HCT116 (cell line): Measurements from ENCODE around the gene AMOT. TPM values are rescaled to one million over a fixed set of nuclear protein-coding genes. Genes with fewer than 3 reads are reported as not detected.

Experiments used
- ATAC-seq: fragments of 200-7000 bp; cut with Tn5 transposase; 2 replicates; pipeline ENCODE4 v1.9.1; 2020; ENCODE audit warnings: mild to moderate bottlenecking, moderate library complexity
- BruUV-seq: library from RNA; stranded (reverse); fragments of 400-500 nt; replicated peaks from 2 replicates; lab custom pipeline; 2021; lab: Mats Ljungman, UMichigan
- CTCF ChIA-PET: fragments of 300-600 bp; sonication (Branson Sonifier 250); formaldehyde crosslinking; loops from one replicate; lab custom pipeline; 2021; ENCODE audit warnings: antibody characterized with exemption; lab: Charles Lee
- POLR2A ChIA-PET: fragments of 300-600, 350-600 bp; sonication (Branson Sonifier 250); formaldehyde crosslinking; loops from one replicate; lab custom pipeline; 2021; ENCODE audit warnings: antibody characterized with exemption; lab: Charles Lee
- RAD21 ChIA-PET, 2 experiments: fragments of 300-600 bp; sonication (Branson Sonifier 250); formaldehyde crosslinking; loops; one replicate each; lab custom pipeline; 2023; ENCODE audit warnings: low total read pairs in 2 of 2; ENCODE audit not compliant: uncharacterized antibody in 2 of 2, unreplicated experiment in 2 of 2, low non-redundant PET in 1 of 2; lab: Charles Lee
- DNase-seq: peaks from one replicate; pipeline ENCODE4 v3.0.0-alpha.2; 2010; ENCODE audit warnings: low read depth, low spot score
- H2AFZ ChIP-seq: fragments of 200-600 bp; shearing (Covaris generic), sonication (generic); 2 replicates; pipeline ENCODE4 v1.6.1; 2017; ENCODE audit warnings: low read depth, mixed run types, mixed read lengths, antibody characterized with exemption, low read length; ENCODE audit not compliant: poor library complexity, severe bottlenecking
- H3K27ac ChIP-seq: 2 replicates; pipeline ENCODE4 v1.5.1; 2012; ENCODE audit warnings: low read depth, low read length
- H3K27me3 ChIP-seq: fragments of 200-600 bp; sonication (generic); 2 replicates; pipeline ENCODE4 v1.6.1; 2016; ENCODE audit warnings: mixed run types, low read length, mixed read lengths; ENCODE audit not compliant: insufficient read depth
- H3K36me3 ChIP-seq, 2 experiments: fragments of 200-500 bp in 1 of 2; fragments of 200-600 bp in 1 of 2; sonication (Bioruptor generic) in 1 of 2; sonication (generic) in 1 of 2; 2 replicates each; pipeline versions ENCODE4 v1.5.1 to v1.6.1; 2014 to 2016; ENCODE audit warnings: low read length in 2 of 2, inconsistent platforms in 1 of 2, mixed read lengths in 1 of 2, mixed run types in 1 of 2; ENCODE audit not compliant: insufficient read depth in 2 of 2, control insufficient read depth in 1 of 2
- H3K4me1 ChIP-seq, 2 experiments: fragments of 200-600 bp in 1 of 2; sonication (generic) in 1 of 2; 2 replicates each; pipeline versions ENCODE4 v1.5.1 to v1.6.1; 2012 to 2017; ENCODE audit warnings: low read length in 2 of 2, inconsistent platforms in 1 of 2, mild to moderate bottlenecking in 1 of 2, mixed read lengths in 1 of 2, mixed run types in 1 of 2, moderate library complexity in 1 of 2; ENCODE audit not compliant: insufficient read depth in 2 of 2, control insufficient read depth in 1 of 2
- H3K4me2 ChIP-seq: fragments of 200-600 bp; sonication (generic); 2 replicates; pipeline ENCODE4 v1.6.1; 2017; ENCODE audit warnings: mixed run types, low read length, mixed read lengths
- H3K4me3 ChIP-seq, 2 experiments: fragments of 200-600 bp in 1 of 2; sonication (generic) in 1 of 2; replicated peaks in 1 of 2; 2 replicates each; pipeline ENCODE4 v1.5.1; 2011 to 2016; ENCODE audit warnings: low read length in 2 of 2, control low read depth in 1 of 2, low read depth in 1 of 2, mild to moderate bottlenecking in 1 of 2, mixed read lengths in 1 of 2, mixed run types in 1 of 2
- H3K79me2 ChIP-seq: fragments of 200-600 bp; sonication (generic); 2 replicates; pipeline ENCODE4 v1.6.1; 2017; ENCODE audit warnings: mild to moderate bottlenecking, mixed run types, low read length, moderate library complexity, mixed read lengths; ENCODE audit not compliant: insufficient read depth
- H3K9ac ChIP-seq: fragments of 200-600 bp; sonication (generic); 2 replicates; pipeline ENCODE4 v1.6.1; 2016; ENCODE audit warnings: low read length, mixed read lengths
- H3K9me2 ChIP-seq: fragments of 200-600 bp; sonication (generic), shearing (Covaris generic); 2 replicates; pipeline ENCODE4 v1.6.1; 2017; ENCODE audit warnings: mixed run types, mild to moderate bottlenecking, moderate library complexity; ENCODE audit not compliant: insufficient read depth
- H3K9me3 ChIP-seq, 2 experiments: fragments of 200-500 bp in 1 of 2; fragments of 200-600 bp in 1 of 2; sonication (Bioruptor generic) in 1 of 2; sonication (generic) in 1 of 2; 2 replicates each; pipeline ENCODE4 v1.6.1; 2014 to 2017; ENCODE audit warnings: low read length in 2 of 2, mixed read lengths in 2 of 2, inconsistent platforms in 1 of 2, low read depth in 1 of 2, mild to moderate bottlenecking in 1 of 2, mixed run types in 1 of 2, moderate library complexity in 1 of 2; ENCODE audit not compliant: control insufficient read depth in 1 of 2, insufficient read depth in 1 of 2
- H4K20me1 ChIP-seq: fragments of 200-600 bp; sonication (generic), shearing (Covaris generic); 2 replicates; pipeline ENCODE4 v1.6.1; 2017; ENCODE audit warnings: mixed run types, mild to moderate bottlenecking, moderate library complexity; ENCODE audit not compliant: insufficient read depth
- ATF3 ChIP-seq: IDR thresholded peaks from 2 replicates; pipeline ENCODE4 v1.6.1; 2012
- CBX3 ChIP-seq: IDR thresholded peaks from 2 replicates; pipeline ENCODE4 v1.6.1; 2012; ENCODE audit warnings: low read depth
- EGR1 ChIP-seq: IDR thresholded peaks from 2 replicates; pipeline ENCODE4 v1.6.1; 2012; ENCODE audit warnings: low read depth
- JUND ChIP-seq: IDR thresholded peaks from 2 replicates; pipeline ENCODE4 v1.6.1; 2012
- MAX ChIP-seq: IDR thresholded peaks from 2 replicates; pipeline ENCODE4 v1.6.1; 2012
- REST ChIP-seq: IDR thresholded peaks from 2 replicates; pipeline ENCODE4 v1.6.1; 2012; ENCODE audit warnings: low read depth
- SRF ChIP-seq: IDR thresholded peaks from 2 replicates; pipeline ENCODE4 v1.6.1; 2012; ENCODE audit warnings: low read depth
- TCF7L2 ChIP-seq: IDR thresholded peaks from 2 replicates; pipeline ENCODE4 v1.7.0; 2011; ENCODE audit warnings: borderline replicate concordance, inconsistent platforms; ENCODE audit not compliant: insufficient read depth, insufficient read length; ENCODE audit errors: extremely low read depth
- YY1 ChIP-seq: IDR thresholded peaks from 2 replicates; pipeline ENCODE4 v1.6.1; 2011; ENCODE audit warnings: low read length, low read depth, moderate library complexity, mild to moderate bottlenecking; ENCODE audit not compliant: insufficient replicate concordance; ENCODE audit errors: extremely low read depth
- ZBTB33 ChIP-seq: IDR thresholded peaks from 2 replicates; pipeline ENCODE4 v1.6.1; 2011; ENCODE audit warnings: mild to moderate bottlenecking, low read length, moderate library complexity; ENCODE audit not compliant: insufficient replicate concordance; ENCODE audit errors: extremely low read depth
- ZFX ChIP-seq: fragments of 450-650 bp; IDR thresholded peaks from 2 replicates; pipeline ENCODE4 v1.6.1; 2017
- ZNF274 ChIP-seq: fragments of 200-500 bp; sonication (Bioruptor generic); IDR thresholded peaks from 2 replicates; pipeline ENCODE4 v1.6.1; 2014; ENCODE audit warnings: mild to moderate bottlenecking, low read depth, low read length, inconsistent platforms
- intact Hi-C: fragments of 100-400 bp; cut with micrococcal nuclease; formaldehyde crosslinking; loops from 2 replicates; pipeline ENCODE4 v1.10.0; 2022
- total RNA-seq: library from RNA; stranded (reverse); gene quantifications from one replicate; pipeline ENCODE4 v1.2.1, GENCODE V29; 2021; ENCODE audit not compliant: unreplicated experiment

Gene AMOT
- total RNA-seq, 1 experiment from 2014 or later, result 7.7 TPM

- RAD21 ChIA-PET, result no interaction called here
- ATAC-seq (no peak), DNase-seq (no peak)
- Histone ChIP-seq H3K4me3 (no peak overlapping the region), H3K27ac (no peak overlapping the region), H3K36me3 (no peaks in the 10 kb centered on the region), H3K9ac (no peak overlapping the region), H4K20me1 (no peaks in the 10 kb centered on the region), H3K4me1 (no peaks in the 10 kb centered on the region), H2AFZ (no peak overlapping the region), H3K79me2 (no peaks in the 10 kb centered on the region), H3K9me2 (no peaks in the 10 kb centered on the region), H3K9me3 (no peaks in the 10 kb centered on the region), H3K27me3 (no peaks in the 10 kb centered on the region), H3K4me2 (no peak overlapping the region)
- POLR2A ChIA-PET, result no interaction called here
- TF ChIP-seq ATF3, result no peak
- BruUV-seq, result no TSS peak
- CTCF ChIA-PET, result no interaction called here
- intact Hi-C loops, result no loop called here
Observed at GRCh38 chrX:112808007-112808406, 32.6 kb downstream of the AMOT start.

GRCh38 chrX:112803060-112803459, 37.6 kb downstream of the AMOT start:
- no peaks in the 10 kb centered on the region for H3K79me2 ChIP-seq
- no peaks in the 10 kb centered on the region for H3K36me3 ChIP-seq
- H3K4me3 ChIP-seq, result no peak overlapping the region
- ChIA-PET CTCF (no interaction called here), RAD21 (no interaction called here), POLR2A (no interaction called here)
- H2AFZ ChIP-seq, result no peak overlapping the region
- no peak overlapping the region for H3K4me2 ChIP-seq
- ATAC-seq (no peak), DNase-seq (no peak)
- H3K9me3 ChIP-seq, result no peaks in the 10 kb centered on the region
- no peak overlapping the region for H3K9ac ChIP-seq
- H3K9me2 ChIP-seq, result no peaks in the 10 kb centered on the region
- no peak overlapping the region for H3K27ac ChIP-seq
- no peaks in the 10 kb centered on the region for H3K27me3 ChIP-seq
- BruUV-seq, result no TSS peak
- no peaks in the 10 kb centered on the region for H3K4me1 ChIP-seq
- H4K20me1 ChIP-seq, result no peaks in the 10 kb centered on the region
- TF ChIP-seq ZFX (no peak), TCF7L2 (no peak), SRF (no peak), CBX3 (no peak), ZBTB33 (no peak), YY1 (no peak), JUND (no peak), MAX (no peak), ZNF274 (no peak), REST (no peak), EGR1 (no peak)
- intact Hi-C loops, result no loop called here
